HG02840 (cell line): ENCODE results near the gene TIMP1.
A peak's percentile ranks its signal among the peaks of the same experiment; 100 is the strongest.

ENCODE experiments used
- ATAC-seq: cut with Tn5 transposase; IDR thresholded peaks from one replicate; pipeline ENCODE4 v1.9.1; 2021; ENCODE audit warnings: mild to moderate bottlenecking, moderate library complexity, moderate number of reproducible peaks; ENCODE audit not compliant: unreplicated experiment, low FRiP score

Gene TIMP1

DNA sequence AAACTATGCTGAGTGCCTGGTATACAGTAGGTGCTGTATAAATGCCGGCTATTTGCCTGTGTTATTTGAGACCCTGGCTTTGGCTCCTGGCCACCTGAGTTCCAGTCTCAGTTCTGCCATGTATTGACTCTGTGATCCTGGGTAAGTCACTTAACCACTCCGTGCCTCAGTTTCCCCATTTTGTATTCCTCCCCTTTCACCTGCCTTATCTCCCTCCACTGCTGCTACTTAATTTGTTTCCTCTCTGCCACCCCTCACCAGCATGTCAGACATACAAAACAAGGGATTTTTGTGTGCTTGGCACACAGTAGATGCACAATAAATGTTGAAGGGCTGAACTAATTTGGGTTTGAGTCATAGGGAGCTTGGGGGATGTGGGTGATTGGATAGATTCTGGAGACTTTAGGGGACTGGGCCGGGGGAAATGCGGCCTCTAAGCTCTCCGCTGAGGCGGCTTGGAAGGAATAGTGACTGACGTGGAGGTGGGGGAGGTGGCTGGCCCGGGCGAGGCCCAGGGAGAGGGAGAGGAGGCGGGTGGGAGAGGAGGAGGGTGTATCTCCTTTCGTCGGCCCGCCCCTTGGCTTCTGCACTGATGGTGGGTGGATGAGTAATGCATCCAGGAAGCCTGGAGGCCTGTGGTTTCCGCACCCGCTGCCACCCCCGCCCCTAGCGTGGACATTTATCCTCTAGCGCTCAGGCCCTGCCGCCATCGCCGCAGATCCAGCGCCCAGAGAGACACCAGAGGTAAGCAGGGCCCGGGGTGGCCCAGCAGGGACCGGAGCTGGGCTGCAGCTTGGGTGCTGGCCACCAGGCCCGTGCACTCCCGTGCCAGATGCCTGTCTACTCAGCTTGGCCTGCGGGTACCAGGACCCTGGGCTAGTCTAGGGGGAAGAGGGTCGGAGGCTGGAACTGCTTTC, at the start of gene TIMP1:
Gene TIMP1 (plus strand): TSS at position 706 of the 917 bp plus-strand sequence. CDS start 980 bp downstream, outside the sequence.
- ATAC-seq: peak; percentile 62

DNA sequence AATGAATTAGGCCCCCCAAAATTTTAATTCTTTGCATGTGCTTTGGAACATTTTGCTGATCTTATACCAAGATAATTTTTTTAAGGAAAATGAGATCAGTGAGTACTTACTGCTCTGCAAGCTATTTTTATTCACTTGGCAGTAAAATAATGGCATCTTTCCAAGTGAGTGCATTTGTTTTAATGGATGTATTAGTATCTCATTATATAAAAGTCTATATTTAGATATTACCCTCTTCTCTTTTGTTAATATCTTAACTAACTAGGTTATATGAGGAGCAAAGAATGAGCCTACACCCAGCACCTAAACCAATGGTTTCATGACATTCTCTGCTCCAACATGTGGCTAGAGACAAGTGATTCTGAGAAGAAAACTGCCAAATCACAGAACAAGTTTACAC, 42.4 kb upstream of the TIMP1 start:
- no peak for ATAC-seq

DNA sequence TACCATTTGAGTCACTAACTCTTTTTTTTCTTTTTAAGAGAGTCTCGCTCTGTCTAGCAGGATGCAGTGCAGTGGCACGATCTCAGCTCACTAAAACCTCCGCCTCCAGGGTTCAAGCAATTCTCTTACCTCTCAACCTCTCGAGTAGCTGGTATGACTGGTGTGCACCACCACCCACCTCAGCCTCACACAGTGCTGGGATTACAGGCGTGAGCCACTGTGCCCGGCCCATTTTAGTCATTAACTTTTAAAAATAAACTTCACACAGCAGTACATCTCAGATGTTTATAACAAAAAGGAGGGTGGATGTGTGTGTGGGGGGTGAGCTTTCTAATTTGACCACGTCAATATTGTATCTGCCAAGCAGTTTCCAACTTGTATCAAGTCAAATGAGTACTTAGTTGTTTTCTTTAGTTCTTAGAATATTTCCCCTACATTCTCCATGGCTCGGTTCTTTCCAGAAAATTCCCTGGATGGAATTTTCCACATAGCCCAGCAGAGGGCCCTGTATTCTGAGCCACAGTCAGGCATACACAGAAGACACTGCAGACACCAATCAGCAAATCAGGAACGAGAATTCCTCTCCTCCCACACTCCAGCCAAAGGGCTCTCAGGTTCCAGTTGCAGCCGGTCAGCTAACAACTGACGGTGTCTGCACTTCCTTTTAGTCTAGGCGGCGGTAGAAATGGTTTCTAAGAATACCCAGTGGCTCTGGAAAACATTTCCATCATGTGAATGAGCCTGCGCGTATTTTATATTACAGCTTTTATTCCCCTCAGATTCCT, 41.3 kb upstream of the TIMP1 start:
- ATAC-seq: no peak

DNA sequence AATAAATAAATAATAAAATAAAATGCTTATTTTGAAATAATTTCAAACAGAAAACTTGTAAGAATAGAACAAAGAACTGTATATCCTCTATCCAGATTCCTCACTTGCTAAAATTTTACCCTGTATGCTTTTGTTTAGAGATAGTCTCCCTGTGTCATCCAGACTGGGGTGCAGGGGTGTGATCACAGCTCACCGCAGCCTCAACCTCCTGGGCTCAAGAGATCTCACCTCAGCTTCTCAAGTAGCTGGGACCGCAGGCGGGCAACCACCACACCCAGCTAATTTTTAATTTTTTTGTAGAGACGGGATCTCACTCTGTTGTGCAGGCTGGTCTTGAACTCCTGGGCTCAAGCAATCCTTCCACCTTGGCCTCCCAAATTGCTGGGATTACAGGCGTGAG, 38.7 kb upstream of the TIMP1 start:
- no peak for ATAC-seq

DNA sequence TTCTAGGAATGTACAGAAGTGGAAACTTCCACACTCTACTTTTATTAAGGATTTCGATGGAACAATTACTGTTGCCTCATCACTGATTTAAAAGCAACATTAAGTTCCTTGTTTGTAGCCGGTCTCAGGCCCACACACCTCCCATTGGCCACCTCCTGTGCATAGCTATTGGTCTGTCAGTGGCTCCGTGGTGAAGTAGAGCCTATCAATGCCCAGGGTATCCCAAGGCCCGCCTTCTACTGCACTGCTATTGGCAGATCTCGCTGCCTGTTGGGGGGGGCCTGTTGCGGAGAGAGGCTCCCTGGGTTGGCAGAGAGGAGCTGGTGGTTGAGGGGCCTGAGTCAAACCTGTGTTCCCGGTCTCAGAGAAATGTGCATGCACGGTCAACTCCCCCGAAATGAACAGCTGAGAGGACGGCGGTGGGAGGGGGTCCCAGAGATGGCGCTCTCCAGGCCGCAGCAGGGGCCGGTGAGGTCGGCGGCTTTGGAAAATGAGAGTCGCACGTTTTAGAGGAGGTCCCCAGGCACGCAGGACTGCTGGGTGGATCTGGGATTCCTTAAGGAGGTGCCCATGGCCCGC, 26.1 kb upstream of the TIMP1 start:
- ATAC-seq: peak; percentile 78

DNA sequence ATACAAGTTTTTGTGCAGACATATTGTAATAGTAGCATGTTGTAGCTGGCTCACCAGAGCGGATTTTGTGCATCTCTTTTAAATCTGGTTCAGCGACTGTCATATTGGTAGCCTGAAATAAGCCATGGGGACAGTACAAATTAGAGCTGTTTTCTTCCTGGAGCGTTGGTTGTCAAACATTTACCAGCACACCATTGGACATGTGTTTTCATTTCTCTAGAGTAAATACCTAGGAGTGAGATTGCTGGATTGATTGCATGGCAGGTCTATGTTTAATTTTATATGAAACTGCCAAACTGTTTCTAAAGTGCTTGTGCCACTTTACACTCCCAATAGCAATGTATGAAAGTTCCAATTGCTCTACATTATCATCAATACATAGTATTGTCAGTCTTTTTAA, 23.8 kb upstream of the TIMP1 start:
- no peak for ATAC-seq

DNA sequence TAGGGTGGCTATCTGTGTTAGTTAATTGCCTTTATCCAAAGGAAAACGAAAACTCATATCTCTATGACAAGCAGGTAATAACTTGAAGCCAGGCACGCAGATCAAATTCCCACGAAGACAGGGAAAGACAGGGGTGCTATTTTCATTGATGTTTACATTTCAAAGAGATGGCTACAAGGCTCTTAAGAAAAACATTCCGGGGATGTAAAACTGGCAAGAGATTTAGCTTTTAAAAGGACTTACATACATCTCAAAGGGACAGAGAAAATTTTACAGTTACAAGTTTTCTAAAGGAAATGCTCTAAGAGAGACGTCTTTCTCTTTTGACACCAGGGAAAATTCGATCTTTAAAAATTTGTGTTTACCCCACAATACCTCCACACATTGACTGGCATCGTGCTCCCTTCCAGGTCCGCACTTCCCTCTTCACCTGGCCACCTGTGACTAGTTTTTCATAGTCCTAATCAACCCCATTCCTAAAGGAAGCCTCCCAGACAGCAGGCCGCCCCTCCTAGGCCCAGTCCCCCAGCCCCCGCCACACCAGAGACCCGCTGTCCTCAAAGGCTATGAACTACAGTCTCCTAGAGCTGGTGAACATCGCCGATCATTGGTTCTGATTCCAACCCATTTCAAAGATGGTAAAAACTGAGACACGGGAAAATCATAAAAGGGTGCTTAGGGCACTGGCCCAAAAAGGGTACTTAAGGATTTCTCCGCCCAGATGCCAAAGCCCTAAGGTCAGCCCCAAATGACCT, 21.9 kb upstream of the TIMP1 start:
- ATAC-seq: no peak

DNA sequence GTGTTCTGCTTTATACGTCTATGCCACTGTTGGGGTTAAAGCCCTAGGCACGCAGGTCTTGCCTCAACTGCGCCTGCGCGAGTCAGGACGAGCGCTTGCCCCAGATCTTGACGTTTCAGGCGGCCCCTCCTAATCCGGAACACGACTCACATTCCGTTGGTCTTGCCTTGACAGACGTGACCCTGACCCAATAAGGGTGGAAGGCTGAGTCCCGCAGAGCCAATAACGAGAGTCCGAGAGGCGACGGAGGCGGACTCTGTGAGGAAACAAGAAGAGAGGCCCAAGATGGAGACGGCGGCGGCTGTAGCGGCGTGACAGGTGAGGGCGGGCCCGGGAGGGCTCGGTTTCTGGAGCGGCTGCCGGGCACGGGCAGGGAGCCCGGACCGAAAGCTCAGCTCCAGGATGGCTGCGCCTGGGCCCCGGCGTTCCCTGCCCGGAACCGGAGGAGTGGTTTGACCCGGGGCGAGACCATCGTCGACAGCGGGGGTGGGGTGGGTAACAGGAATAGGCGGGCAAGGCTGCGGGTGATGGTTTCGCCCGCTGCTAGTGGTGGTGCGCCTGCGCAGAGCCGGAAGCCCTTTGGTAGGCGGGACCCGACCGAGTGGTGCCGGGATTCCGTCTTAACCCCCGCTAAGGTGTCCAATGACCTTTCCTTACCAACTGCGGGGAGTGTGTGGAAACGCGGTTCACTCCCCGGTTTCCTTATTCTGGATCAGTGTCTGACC, 21.1 kb upstream of the TIMP1 start, which contains the start of gene ARAF:
Gene ARAF (plus strand): TSS at position 272 of the 725 bp plus-strand sequence. CDS start 1,763 bp downstream, outside the sequence.
- peak; percentile 87 for ATAC-seq

DNA sequence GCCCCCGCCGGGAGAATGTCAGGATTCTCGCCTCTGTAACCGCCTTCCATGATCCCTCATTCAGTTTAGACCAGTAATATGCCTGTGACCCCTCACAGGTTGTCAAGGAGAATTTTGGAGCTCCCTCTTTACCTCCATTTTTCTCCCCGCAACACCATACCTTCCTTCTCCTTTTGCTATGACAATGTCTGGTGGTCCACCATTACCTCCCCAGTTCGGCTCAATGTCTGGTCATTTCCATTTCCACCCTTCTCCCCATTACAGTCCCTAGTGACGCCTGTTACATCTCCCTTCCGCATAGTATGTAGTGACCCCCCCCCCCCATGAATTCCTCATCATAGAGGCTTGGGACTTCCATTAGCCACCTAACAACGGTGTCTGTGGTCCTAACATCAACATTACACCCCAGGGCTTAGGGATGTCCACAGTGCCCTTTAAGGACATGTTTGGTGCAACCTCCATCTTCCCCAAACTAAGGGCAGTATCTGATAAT, 20.5 kb upstream of the TIMP1 start:
- ATAC-seq: no peak

DNA sequence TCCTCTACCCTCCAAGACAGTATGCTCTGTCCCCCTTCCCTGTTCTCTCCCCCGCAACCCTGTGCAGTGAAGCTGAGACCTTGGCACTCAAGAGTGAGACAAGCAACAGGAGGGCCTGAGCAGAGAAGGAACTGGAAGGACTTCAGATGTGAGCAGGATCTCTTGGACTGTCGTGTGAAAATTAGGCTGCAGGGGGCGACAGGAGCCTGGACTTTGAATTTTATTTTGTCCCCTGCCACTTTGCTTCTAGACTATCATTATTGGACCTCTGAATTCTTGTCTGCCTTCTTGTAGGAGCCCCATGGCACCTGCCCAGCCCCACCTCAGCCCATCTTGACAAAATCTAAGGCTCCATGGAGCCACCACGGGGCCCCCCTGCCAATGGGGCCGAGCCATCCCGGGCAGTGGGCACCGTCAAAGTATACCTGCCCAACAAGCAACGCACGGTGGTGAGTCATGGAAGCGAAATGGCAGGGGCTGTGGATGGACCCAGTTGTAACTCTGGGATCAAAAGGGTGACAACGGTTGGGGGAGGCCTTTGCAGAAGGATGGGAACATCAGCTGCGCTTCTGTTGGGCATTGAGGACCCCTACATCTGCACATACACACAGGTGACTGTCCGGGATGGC, 19.5 kb upstream of the TIMP1 start:
- no peak for ATAC-seq

DNA sequence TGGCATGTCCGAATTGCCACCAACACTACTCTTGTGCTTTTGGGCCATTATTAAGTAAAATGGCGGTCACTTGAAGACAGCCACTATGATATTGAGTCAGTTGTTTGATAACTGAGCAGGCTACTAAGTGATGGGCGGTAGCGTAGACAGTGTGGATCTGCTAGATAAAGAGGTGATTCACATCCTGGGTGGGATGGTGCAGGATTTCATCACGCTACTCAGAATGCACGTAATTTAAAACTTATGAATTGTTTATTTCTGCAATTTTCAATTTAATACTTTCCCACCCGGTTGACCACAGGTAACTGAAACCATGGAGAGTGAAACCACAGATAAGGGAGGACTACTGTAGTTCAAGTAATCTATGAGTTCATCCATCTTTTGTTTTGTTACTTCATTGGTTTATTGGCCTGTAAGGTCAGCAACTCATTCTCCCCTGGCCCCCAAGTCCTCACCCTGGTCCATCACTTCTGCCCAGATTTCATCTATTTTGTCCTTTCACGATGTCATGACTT, 18.4 kb upstream of the TIMP1 start:
- no peak for ATAC-seq

DNA sequence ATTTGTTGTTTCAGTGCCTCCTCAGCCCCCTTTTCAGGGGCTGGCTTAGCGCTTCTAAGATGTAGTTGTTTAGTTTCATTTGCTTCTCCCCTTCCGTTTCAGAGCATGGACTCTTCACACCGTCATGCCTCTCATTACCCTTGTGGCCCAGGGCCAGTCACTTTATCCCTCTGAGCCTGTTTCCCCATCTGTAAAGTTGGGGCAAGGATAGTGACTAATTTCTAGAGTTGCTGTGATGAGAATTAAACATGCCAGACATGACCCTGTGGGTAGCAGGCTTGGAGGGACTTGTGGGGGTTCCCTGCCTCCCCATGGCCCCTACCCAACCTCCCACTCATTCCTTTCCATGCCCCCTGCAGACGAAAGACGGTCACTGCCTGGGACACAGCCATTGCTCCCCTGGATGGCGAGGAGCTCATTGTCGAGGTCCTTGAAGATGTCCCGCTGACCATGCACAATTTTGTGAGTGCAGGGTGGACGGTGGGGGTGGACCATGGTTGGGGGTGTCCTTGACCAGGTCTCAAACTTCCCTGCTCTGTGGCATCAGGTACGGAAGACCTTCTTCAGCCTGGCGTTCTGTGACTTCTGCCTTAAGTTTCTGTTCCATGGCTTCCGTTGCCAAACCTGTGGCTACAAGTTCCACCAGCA, 17.7 kb upstream of the TIMP1 start:
- ATAC-seq: no peak

DNA sequence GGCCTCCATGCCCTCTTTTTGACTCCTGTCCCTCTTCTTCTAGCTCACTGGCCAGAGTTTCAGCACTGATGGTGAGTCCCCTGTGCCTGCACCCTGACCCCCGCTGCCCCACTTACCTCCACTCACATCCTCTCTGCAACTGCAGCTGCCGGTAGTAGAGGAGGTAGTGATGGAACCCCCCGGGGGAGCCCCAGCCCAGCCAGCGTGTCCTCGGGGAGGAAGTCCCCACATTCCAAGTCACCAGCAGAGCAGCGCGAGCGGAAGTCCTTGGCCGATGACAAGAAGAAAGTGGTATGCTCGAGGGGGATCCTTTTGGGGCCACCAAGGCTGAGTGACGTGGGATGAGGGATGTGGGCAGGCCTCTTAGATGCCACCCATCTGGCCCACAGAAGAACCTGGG, 15.4 kb upstream of the TIMP1 start:
- ATAC-seq: no peak

DNA sequence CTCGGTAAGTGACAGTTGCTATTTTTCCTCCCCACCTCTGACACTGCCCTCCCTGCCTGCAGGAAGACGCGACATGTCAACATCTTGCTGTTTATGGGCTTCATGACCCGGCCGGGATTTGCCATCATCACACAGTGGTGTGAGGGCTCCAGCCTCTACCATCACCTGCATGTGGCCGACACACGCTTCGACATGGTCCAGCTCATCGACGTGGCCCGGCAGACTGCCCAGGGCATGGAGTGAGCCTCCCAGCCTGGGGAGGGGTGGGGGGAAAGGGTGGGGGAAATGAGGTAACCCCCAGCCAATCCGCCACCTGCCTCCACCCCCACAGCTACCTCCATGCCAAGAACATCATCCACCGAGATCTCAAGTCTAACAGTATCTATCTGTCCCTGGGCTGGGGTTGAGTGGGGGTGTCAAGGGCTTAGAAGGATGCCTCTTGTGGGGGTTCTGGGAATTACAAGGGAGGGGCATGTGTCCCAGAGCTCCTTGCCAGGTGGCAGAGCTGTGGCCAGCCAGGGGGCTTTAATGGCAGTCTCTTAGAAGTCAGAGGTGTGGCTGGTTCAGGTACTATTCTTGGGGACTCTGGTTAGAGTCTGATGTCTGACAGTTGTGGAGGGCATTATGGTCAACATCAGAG, 13.5 kb upstream of the TIMP1 start:
- ATAC-seq: no peak

DNA sequence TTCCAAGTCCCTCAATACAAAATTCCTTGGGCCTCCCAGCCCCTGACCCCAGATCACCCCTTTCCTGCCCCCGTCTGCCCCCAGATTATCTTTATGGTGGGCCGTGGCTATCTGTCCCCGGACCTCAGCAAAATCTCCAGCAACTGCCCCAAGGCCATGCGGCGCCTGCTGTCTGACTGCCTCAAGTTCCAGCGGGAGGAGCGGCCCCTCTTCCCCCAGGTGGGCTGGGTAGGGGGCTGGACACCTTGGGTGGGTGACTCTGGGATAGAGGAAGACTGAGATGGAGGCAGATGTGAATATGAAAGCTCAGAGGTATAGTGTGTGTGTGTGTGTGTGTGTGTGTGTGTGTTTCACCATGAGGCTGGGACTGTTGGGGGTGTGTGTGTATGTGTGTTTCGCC, 11.4 kb upstream of the TIMP1 start:
- no peak for ATAC-seq

DNA sequence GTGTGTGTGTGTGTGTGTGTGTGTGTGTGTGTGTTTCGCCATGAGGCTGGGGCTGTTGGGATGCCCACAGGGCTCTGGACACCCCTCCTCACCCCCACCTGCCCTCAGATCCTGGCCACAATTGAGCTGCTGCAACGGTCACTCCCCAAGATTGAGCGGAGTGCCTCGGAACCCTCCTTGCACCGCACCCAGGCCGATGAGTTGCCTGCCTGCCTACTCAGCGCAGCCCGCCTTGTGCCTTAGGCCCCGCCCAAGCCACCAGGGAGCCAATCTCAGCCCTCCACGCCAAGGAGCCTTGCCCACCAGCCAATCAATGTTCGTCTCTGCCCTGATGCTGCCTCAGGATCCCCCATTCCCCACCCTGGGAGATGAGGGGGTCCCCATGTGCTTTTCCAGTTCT, 11.0 kb upstream of the TIMP1 start:
- ATAC-seq: no peak

DNA sequence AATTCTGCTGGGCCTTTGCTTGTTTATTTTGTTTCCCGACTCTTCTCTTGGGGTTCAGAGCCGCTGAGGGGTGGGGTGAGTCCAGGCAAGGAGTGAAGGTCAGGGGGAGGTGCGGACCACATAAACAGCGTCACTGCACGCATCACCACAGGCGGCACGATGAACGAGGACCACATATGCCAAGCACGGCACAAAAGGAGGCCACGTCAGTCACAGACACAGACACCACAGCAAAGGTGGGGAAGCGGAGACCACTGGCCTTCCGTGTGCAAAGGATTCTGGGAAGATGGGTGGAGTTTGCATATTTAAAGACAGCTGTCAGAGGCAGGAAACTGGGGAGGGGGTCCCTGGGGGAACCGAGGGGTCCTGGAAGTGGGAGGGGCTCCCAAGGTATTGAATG, 10.3 kb upstream of the TIMP1 start:
- no peak for ATAC-seq

DNA sequence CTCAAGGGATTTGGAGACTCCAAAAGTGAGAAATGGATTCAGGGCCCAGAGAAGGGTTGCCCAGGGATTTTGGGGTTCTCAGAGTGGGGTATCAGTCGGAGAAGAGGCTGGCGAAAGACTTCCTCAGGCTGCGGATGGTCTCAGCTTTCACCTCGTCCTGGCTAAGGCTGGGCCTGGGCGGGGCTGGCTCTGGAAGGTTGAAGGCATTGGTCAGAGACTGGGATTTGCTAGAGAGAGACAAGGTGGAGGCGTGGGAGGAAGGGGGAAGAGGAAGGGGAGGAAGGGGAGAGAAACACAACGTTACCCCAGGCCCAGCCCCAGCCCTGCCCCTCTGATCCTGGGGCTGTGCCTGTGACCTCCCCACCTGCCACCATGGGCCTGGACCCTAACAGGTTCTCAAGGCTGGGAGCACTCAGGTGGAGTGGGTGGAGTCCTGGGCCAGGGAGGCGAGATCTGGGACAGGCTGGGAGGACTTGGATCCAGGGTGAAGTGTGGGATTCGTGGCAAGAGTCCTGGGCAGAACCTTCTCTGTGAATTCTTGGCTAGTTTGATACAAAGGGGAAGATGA, 9.4 kb upstream of the TIMP1 start:
- ATAC-seq: no peak
